Stimulated activated naive CD8-positive, alpha-beta T cell treated with anti-CD3 and anti-CD28 coated beads, Interleukin-15, Interleukin-2, amounts not matched to agents 100 ng/mL and 50 ng/mL, for 24 hours (primary cell): ENCODE data around the gene ENDOV.
A peak's percentile ranks its signal among the peaks of the same experiment; 100 is the strongest.

Source experiments
- H3K27ac Mint-ChIP-seq: one replicate; pipeline ENCODE4 v1.8.0; 2021; ENCODE audit warnings: mild to moderate bottlenecking, mixed read lengths
- H3K27me3 Mint-ChIP-seq: one replicate; pipeline ENCODE4 v1.8.0; 2021; ENCODE audit warnings: mixed read lengths
- H3K36me3 Mint-ChIP-seq: one replicate; pipeline ENCODE4 v1.8.0; 2021; ENCODE audit warnings: low read depth, mixed read lengths
- H3K4me1 Mint-ChIP-seq: one replicate; pipeline ENCODE4 v1.8.0; 2021; ENCODE audit warnings: low read depth, mixed read lengths
- H3K4me3 Mint-ChIP-seq: one replicate; pipeline ENCODE4 v1.8.0; 2021; ENCODE audit warnings: mild to moderate bottlenecking, mixed read lengths
- H3K9me3 Mint-ChIP-seq: one replicate; pipeline ENCODE4 v1.8.0; 2021; ENCODE audit warnings: mixed read lengths

Gene ENDOV

DNA sequence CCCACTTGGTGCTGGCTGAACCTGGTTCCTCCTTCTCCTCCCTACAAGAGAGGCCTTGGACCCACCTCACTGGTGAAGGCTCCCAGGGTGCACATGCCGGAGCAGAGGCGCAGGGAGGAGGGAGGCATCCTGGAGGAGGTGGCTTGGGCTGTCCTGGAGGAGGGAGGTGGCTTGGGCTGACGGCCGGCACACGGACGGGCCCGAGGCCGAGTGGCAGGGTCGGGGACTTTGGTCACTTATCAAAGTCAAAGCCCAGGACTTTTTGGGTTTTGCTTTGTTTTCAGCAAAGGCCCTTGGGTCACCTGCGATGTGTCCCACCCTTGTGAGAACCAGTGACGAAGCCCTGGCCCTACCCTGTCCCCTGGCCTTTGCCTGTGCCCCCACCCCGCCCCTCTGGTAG, 28.5 kb downstream of the ENDOV start:
- no peaks in the 10 kb centered on the region for H3K4me1 Mint-ChIP-seq
- no peak overlapping the region for H3K4me3 Mint-ChIP-seq
- H3K9me3 Mint-ChIP-seq, result no peaks in the 10 kb centered on the region
- H3K36me3 Mint-ChIP-seq, result no peaks in the 10 kb centered on the region
- H3K27me3 Mint-ChIP-seq, result no peaks in the 10 kb centered on the region
- H3K27ac Mint-ChIP-seq, result no peak overlapping the region

DNA sequence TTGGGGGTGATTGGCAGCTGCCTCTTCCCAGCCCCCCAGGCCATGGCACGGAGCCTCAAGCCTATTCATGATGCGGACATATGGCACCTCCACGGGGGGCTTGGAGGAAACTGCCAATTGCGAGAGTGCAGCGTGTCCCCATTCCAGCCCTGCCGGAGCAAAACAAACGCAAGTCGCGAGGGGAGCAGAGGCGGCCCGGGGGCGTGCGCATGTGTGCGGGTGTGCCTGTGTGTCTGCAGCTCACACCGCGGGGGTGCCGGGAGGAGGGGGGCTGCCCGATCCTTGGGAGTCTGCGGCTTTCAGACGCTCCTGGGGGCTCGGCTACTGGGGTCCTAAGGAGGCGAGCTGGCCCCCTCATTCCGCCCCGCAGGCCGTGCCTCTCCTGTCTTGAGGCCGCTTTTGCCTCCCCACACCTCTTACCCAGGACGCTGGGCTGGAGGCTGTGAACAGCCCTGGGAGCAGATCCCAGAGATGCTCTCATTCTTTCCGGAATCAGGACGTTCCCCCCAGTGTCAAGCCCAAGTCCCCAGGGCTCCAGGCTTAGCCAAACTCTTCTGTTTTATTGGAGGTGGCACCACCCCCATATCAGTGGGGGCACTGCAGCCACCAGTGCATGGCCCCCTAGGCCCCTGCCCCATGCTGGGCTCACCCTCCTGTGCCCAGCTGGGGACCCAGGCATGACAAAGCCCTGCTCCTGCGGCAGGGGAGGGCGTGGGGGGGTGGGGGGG, 29.1 kb downstream of the ENDOV start:
- Mint-ChIP-seq H3K4me1 (no peaks in the 10 kb centered on the region), H3K36me3 (no peaks in the 10 kb centered on the region), H3K27ac (no peak overlapping the region), H3K27me3 (no peaks in the 10 kb centered on the region), H3K4me3 (no peak overlapping the region), H3K9me3 (no peaks in the 10 kb centered on the region)

DNA sequence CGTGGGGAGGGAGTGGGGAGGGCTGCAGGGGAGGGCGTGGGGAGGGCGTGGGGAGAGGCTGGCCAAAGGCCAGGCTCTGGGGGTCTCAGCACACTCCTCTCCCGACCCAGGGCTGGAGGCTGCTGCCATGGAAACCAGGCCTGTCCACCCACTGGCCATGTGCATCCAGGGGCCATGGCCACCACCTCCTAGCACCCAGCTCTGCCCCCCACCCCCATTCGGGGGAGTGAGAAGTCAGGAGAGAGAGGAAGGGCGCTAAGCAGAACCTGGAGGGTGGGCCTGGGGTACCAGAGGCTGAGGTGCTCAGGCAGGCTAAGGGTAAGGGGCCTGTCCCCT, 29.6 kb downstream of the ENDOV start:
- Mint-ChIP-seq H3K4me3 (no peak overlapping the region), H3K27ac (no peak overlapping the region), H3K9me3 (no peaks in the 10 kb centered on the region), H3K36me3 (no peaks in the 10 kb centered on the region), H3K27me3 (no peaks in the 10 kb centered on the region), H3K4me1 (no peaks in the 10 kb centered on the region)

DNA sequence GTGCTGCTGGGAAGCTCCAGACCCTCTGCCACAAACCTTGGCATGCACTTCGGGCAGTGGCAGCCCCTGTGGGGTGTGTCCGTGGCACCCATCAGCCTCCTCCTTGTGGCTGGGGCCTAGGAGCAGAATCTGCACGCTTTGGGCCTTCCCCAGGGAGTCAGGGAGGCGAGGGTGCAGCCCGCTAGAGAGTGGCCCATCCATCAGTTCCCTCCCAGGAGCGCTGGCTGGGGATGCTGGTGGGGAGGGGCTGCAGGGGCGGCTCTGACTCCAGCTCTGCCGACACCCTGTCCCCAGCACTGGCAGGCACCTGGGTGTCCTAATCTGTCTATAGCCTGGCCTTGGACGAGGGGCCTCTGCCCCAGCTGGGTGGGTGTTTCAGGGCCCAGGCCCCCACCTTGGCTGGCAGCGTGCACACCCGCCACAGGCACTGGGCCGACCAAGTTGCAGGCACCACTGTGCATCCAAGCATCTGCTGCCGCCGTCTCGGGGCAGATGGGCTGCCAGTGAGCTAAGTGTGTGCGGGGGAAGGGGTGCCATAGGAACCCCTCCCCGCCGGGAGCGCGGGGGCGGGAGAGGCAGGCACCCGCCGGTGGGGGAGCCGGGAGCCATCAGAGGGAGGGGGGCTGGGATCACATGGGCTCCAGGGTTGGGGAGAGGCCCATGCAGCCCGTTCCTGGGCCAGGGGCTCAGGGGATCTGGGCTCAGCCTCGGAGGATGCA, 30.2 kb downstream of the ENDOV start:
- no peaks in the 10 kb centered on the region for H3K27me3 Mint-ChIP-seq
- no peaks in the 10 kb centered on the region for H3K36me3 Mint-ChIP-seq
- no peak overlapping the region for H3K4me3 Mint-ChIP-seq
- H3K9me3 Mint-ChIP-seq, result no peaks in the 10 kb centered on the region
- no peaks in the 10 kb centered on the region for H3K4me1 Mint-ChIP-seq
- no peak overlapping the region for H3K27ac Mint-ChIP-seq

DNA sequence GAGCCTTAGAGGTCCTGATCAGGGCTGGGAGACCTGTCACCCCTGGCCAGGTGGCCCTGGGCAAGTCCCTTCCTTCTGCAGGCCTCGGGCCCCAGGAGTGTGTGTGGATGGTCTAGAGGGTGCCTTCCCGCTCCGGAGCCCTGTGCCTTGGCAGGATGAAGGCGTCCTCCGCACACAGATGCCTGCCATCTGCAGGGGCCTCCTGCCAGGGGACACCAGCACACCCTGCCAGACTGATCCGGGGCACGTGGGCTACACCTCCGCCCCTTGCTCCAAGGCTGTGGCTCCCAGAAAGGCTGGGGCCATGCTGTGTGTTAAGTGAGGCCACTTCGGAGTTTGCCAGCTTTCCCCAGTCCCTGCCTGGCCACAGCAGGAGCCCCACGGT, 30.8 kb downstream of the ENDOV start:
- no peaks in the 10 kb centered on the region for H3K4me1 Mint-ChIP-seq
- H3K27me3 Mint-ChIP-seq, result no peaks in the 10 kb centered on the region
- no peaks in the 10 kb centered on the region for H3K9me3 Mint-ChIP-seq
- H3K36me3 Mint-ChIP-seq, result no peaks in the 10 kb centered on the region
- no peak overlapping the region for H3K4me3 Mint-ChIP-seq
- H3K27ac Mint-ChIP-seq, result no peak overlapping the region

DNA sequence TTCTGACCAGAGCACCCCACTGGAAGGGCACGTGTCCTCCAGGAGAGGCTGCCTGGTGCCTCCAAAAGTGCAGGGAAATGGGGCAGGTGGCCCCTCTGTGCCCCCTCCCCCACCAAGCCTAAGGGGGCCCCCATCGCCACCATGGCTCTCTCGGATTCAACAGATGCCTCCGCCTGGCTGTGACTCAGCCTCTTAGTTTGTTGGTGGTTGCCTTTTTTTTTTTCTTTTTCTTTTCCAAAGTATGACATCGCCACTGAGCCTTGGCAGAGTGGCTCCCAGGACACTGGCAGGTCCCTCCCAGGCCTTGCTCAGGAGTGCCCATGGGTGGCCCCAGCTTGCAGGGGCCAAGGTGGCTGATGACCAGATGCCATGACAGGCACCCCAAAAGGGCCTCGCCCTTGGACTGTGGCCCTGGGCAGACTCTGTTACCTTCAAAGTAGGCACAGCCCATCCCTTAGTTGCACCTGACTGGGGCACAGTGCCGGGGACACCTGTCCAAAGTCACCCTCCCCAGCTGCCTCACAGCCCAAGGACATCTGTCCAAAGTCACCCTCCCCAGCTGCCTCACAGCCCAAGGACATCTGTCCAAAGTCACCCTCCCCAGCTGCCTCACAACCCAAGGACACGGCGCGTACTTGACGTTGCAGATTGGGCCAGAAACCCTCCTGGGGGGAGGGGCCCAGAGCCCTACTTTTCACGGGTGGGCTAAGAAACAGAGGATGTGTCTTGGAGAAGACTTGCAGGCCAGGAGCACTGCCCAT, 31.9 kb downstream of the ENDOV start:
- H3K9me3 Mint-ChIP-seq, result no peaks in the 10 kb centered on the region
- no peaks in the 10 kb centered on the region for H3K36me3 Mint-ChIP-seq
- no peak overlapping the region for H3K4me3 Mint-ChIP-seq
- H3K4me1 Mint-ChIP-seq, result no peaks in the 10 kb centered on the region
- H3K27me3 Mint-ChIP-seq, result no peaks in the 10 kb centered on the region
- H3K27ac Mint-ChIP-seq, result no peak overlapping the region

DNA sequence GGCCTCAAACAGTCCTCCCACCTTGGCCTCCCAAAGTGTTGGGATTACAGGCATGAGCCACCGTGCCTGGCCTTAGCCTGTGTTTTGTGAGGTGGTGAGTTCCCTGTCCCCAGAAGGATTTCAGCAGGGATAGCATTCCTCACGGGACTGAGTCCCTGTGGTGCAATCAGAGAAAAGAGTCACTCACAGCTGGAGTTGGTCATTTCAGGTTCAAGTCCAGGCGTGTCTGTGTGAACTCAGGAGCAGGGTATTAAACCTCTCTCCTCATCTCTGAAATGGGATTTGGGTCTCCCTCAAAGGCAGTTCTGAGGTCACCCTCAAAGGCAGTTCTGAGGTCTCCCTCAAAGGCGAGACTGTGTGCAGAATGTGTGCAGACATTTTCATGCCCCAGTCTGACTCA, 32.8 kb downstream of the ENDOV start:
- H3K9me3 Mint-ChIP-seq, result no peaks in the 10 kb centered on the region

DNA sequence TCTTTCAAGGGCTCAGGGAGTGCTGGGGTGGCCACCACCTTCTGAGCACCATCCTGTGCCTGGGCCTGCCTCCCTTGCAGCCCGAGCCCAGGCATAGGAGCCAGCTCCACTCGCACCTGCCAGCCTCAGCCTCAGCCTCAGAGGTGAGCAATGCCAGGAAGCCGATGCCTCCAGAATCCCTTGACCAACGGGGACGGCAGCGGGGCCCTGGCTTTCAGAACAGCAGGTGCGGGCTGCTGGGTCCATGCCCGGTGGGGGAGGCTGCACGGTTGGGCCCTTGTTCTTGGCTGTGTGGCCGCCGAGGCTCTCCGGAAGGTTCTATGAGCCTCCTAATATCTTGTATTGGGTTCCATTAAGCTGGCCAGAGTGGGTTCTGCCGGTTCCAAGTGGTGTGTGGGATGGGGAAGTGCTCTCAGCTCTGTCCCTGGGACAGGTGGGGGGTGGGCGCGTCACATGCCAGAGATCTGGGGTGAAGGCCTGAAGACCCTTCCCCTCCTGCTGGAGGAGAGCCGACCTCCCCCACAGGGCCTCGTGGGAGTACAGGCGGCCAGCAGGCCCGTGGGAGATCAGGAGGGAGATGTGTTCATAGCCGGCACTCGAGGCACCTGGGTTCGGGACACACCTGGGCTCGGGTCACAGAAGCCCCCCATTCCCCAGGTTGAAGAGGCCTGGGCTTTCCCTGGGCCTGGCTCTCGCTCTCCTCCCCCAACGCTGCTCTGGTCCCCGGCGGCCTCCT, 34.4 kb downstream of the ENDOV start:
- no peaks in the 10 kb centered on the region for H3K9me3 Mint-ChIP-seq

More for the DNA sequence above, 32.8 kb downstream of the ENDOV start:
- Mint-ChIP-seq H3K4me1 (no peaks in the 10 kb centered on the region), H3K36me3 (no peaks in the 10 kb centered on the region), H3K4me3 (no peak overlapping the region), H3K27me3 (no peaks in the 10 kb centered on the region), H3K27ac (no peak overlapping the region)

DNA sequence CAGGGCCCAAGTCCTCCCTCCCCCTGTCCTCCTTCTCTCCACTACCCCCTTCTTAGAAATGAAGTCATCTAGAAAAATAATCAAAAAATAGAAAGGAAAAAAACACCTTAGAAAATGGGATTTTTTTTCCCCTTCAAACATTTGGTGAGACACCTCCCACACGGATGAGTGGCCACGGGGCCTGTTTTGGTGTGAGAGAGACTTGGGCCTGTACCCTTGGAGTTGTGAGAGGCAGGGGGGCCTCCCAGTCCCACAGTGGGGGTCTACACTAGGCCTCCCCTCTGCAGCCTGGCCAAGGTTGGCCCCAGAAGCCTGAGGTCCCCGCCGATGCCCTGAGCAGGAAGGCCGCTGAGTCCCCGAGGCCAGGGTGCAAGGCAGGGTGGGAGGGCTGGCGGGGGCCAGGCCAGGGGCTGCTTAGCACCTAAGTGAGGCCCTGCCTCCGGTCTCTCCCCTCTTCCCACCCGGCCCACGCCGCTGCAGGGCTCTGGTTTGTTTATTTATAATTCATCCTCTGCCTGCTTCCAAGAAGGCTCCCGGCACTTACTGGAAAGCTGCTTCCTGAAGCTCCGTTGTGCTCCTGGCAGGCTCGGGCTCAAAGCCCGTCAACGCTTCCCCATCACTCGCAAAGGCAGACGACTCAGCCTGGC, 35.1 kb downstream of the ENDOV start:
- peaks cover 3% of the 10 kb centered on the region for H3K36me3 Mint-ChIP-seq
- no peak overlapping the region for H3K27ac Mint-ChIP-seq
- no peaks in the 10 kb centered on the region for H3K27me3 Mint-ChIP-seq
- no peak overlapping the region for H3K4me3 Mint-ChIP-seq
- H3K4me1 Mint-ChIP-seq, result peaks cover 14% of the 10 kb centered on the region
- no peaks in the 10 kb centered on the region for H3K9me3 Mint-ChIP-seq

More for the DNA sequence above, 34.4 kb downstream of the ENDOV start:
- H3K27ac Mint-ChIP-seq, result no peak overlapping the region
- H3K4me1 Mint-ChIP-seq, result peaks cover 14% of the 10 kb centered on the region
- H3K4me3 Mint-ChIP-seq, result no peak overlapping the region
- H3K36me3 Mint-ChIP-seq, result peaks cover 3% of the 10 kb centered on the region
- no peaks in the 10 kb centered on the region for H3K27me3 Mint-ChIP-seq

DNA sequence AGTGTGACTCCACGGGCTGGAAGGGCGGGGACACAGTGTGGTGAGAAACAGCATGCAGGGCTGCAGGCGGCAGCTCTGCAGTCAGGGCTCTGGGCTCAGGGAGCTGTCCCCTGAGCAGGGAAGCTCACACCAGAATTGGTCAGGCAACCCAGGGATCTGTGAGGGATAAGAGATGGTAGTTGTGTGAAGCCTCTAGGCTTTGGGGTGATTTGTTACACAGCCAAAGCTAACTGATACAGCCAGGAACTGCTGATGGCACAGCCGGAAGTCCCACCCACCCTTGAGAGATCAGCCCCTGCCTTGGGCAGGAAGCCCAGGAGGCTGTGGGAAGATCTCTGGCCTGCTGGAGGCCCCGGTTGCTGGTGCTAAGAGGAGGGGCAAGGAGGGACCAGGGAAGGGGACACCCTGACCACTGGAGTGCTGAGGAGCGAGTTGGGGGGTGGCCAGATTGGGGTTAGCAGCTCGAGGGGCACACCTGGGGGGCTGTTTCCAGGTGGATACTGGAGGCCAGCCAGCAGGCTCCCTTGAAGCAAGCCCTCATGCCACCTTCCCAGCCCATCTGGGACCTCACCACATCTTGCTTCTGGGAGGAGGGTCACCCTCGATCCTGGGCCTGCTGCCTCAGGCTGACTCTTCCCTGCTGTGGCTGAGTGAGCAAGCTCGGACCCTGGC, 36.3 kb downstream of the ENDOV start:
- Mint-ChIP-seq H3K4me3 (no peak overlapping the region), H3K36me3 (peaks cover 3% of the 10 kb centered on the region), H3K4me1 (peaks cover 24% of the 10 kb centered on the region), H3K27me3 (no peaks in the 10 kb centered on the region), H3K27ac (no peak overlapping the region), H3K9me3 (no peaks in the 10 kb centered on the region)

DNA sequence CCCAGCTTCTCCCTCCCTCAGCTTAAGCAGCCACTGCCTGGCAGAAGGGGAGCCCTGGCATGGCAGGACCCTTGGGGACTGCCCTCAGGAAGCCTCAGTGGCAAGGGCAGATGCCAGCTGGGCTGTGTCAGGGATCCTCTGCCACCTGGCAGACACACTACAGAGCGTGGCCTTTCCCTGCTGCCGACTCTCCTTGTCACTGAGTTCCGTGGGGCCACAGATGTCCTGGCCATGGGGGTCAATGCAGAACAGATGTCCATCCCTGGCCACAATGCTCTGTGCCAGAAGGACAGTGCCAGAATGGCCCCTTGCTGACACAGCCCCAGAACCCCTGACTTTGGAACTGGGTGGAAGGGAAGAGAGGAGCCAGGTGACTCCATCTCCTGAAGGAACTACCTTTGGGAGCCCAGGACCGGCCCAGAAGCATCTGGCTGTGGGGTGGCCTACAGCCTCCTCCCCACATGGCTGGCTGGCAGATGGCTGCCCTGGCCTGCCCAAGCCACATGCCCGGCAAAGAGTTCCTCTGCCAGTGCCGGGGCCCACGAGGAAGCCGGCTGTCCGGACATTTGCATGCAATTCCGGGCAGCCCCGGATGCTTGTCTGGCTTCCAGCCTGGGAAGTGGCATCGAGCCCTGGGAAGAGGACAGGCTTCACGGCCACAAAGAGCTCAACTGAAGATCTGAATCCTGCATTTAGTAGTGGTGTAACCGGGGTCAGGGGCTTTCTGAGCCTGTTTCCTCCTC, 37.4 kb downstream of the ENDOV start:
- no peak overlapping the region for H3K27ac Mint-ChIP-seq

DNA sequence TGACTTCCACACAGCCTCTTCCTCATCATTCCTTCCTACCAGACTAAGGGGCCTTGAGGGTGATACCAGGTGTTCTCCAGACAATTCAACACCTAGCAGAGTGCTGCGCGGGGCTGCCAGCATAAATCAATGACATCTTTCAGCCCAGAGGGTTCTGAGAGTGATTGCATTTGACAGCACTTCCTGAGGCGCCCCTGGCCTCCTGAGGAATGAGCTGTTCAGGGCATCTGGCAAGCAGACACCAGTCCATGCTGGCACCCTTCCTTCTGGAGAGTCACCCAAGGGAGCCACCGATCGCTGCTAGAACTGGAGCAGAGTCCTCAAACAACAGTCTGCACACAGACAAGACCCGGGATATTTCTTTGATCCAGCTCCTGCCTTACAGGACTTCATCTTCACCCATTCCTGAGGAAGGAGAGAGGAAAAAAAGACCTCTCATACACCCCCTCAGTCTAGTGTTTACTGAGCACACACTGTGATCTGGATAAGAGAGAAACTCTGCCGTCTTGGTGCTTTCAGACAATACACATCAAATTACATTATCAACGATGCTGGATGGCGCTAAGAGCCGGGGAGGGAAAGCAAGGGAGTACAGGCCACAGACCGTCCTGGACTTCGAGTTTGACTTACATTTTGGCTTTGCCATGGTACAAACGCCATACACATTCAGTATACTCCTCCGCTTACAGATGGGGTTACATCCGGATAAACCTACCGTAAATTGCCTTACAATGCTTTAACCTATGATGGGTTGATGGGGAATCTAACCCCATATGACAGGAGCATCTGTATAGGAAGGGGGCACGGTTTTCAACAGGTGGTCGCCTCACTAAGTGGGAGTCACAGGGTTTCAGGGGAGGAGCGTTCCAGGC, 38.4 kb downstream of the ENDOV start:
- H3K9me3 Mint-ChIP-seq, result no peaks in the 10 kb centered on the region
- peaks cover 9% of the 10 kb centered on the region for H3K27me3 Mint-ChIP-seq
- H3K27ac Mint-ChIP-seq, result peak overlapping the region; percentile 100
- peaks cover 39% of the 10 kb centered on the region for H3K4me1 Mint-ChIP-seq
- H3K4me3 Mint-ChIP-seq, result peak overlapping the region; percentile 99
- H3K36me3 Mint-ChIP-seq, result peaks cover 3% of the 10 kb centered on the region

More for the DNA sequence above, 37.4 kb downstream of the ENDOV start:
- H3K36me3 Mint-ChIP-seq, result peaks cover 3% of the 10 kb centered on the region
- no peaks in the 10 kb centered on the region for H3K9me3 Mint-ChIP-seq
- H3K27me3 Mint-ChIP-seq, result peaks cover 5% of the 10 kb centered on the region
- peaks cover 33% of the 10 kb centered on the region for H3K4me1 Mint-ChIP-seq
- no peak overlapping the region for H3K4me3 Mint-ChIP-seq
